CD4-positive, alpha-beta T cell treated with Interleukin-17A for 1 hour (primary cell): Measurements from ENCODE around the gene SDR42E1.
"Not testable (repeated sequence)": the region's sequence is repeated elsewhere in the genome, so short reads cannot be mapped to it uniquely, and the experiment has no call there.

ENCODE experiments used
- DNase-seq: peaks from one replicate; pipeline ENCODE4 v3.0.0-alpha.2; 2020

SDR42E1 gene

DNA sequence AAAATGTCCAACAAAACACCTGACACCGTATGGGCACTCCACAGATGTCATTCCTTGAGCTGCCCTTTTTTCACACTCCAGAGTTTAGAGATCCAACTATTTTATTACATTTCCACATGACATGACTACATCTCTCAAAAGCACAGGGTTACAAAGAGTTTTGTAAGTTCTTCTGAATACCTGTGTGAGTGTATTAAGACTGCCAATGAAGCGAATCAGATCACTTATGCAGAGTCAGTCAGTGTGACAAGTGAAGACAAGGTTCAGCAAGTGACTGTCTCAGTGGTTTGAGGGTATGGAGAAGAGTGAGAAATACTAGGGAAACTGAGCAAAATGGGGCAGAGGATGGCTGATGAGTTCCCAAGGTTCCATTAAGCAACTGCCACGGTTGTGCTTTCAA, 8.4 kb downstream of the SDR42E1 start:
- DNase-seq = no peak

DNA sequence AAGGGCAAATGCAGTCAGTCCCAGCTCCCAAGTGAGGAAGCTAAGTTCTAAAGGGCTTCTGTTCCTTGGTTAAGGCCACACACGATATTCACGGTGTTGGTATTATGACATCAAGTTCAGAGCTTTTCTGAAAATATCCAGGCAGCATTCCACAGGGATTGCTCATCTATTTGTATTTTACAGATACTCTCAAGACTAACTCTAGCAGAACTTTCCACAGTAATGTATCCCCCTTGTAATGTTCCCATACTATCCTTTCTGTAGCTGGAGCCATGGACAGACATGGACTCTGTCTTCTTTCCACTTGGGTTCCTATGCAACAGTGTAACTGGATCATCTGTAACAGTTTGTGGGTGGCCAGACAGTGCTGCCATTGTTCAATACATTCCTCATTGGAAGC, 13.5 kb downstream of the SDR42E1 start:
- DNase-seq = no peak

DNA sequence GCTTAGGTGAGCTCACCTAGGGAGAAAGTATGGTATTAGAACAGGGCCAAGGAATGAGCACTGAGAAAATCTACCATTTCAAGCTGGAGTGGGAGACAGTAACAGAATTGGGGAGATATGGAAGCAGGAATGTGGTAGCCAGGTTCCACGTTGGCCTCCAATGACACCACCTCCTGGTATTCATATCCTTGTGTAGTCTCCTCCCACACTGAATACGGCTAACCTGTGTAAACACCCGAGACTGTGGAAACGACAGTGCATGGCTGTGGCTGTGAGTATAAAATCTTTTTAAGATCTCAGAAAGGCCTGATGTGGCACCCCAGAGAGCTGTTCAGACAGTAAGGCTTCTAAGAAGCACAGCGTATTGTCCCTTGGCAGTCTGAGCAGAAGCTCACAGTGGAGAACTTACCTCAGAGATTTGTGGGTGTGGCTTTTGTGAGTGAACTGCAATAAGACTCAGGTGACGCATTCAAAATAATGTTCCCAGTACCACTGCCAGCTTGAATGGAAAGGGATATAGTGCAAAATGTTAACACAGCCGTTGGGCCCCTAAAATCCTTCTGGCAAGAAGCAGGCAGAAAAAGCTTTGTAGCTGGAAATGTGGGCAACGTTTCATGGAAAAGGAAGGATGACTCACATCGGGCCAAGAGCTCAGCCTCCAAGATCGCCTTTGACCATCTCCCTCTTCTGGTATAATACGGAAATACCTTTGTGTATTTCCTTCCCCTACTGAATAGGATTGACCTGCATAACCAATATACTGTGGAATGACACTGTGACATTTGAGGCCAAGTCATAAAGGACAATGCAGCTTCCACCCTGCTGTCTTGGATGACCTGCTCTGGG, 14.4 kb downstream of the SDR42E1 start:
- no peak for DNase-seq

DNA sequence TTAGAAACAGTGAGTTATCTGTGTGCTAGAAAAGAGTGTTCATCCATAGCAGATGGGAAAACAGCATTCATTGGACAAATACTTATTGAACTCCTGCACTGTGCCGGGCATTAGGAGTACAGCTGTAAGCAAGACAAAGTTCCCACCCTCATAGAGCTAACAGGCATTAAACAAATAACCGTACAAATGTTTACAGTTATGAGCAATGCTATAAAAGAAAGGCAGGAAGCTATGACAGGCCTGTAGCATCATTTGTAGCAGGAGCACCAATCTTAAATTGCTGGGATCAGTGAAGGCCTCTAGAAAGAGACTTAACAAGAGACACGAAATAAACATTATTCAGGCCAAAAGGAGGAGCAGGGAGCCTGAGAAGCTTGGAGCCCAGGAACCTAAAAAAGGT, 15.6 kb downstream of the SDR42E1 start:
- DNase-seq = no peak

DNA sequence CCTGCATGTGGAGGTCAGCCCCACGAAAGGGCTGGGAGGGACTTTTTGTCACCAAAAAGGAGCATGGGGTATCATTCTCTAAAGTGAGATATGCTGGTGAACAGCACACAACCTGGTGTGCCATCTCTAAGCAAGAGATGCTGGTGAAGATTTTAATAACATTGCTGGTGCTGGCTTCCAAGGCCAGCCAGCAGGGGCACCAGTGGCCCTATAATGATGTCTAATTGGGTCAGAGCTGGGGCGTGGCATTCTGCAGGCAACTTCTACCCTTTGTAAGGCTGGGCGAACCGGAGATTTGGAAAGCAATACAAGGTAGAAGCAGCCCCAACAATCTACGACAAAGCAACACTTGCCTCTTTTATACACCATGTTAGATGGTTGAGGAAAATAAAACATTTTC, 16.8 kb downstream of the SDR42E1 start:
- DNase-seq = no peak

DNA sequence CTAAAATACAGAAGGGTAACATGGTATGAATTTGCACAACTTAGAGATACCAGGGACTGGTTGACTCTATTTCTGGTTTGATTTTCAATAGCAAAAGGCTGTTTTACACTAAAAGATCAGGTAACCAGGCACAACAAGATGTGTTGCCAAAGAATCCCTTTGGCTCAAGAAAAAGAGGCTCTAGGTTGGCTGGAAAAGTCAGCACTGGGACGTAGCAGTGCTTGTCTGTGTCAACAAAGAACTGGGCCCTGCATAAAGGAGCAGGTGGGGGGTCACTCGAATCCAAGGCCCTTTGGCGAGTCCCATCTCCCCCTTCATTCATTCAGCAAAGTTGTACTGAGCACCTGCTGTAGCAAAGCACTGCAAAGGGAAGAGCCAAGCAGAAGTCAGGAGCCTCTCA, 18.4 kb downstream of the SDR42E1 start:
- DNase-seq = no peak

DNA sequence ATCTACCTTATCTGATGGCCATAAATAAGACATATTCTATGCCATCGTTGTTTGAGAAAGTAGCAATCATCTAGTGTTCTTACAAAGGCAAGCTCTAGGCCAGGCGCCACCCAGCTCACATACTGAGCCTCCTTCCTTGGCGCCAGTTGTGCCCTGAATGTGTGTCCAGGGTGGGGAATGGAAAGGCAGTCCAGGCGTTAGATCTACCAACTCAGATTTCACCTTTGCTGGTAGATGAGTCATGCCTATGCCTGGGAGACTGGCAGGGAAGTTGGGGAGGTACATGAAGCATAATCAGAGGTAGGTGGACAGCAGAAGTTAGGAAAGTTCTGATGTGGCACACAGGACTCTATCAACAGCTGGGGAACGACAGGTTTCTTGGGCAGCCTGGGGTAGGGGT, 23.6 kb downstream of the SDR42E1 start:
- DNase-seq = no peak

DNA sequence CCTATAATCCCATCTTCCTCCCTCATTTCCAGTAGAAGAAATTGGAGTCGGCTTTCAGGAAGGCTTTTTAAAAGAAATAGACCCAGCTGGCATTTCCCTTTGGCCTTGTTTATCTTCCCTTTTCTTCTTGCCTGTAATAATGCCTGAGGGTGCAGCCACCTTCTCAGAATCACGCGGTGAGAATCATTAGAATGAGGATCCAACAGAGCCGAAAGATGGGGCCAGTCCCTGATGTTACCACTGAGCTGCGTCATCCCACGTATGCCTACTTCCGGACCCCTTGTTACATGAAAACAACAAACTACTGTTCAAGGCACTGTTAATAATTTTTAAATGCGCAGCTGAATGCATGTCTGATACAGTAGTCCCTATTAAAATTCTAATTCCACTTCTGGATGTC, 24.1 kb downstream of the SDR42E1 start:
- DNase-seq = no peak

DNA sequence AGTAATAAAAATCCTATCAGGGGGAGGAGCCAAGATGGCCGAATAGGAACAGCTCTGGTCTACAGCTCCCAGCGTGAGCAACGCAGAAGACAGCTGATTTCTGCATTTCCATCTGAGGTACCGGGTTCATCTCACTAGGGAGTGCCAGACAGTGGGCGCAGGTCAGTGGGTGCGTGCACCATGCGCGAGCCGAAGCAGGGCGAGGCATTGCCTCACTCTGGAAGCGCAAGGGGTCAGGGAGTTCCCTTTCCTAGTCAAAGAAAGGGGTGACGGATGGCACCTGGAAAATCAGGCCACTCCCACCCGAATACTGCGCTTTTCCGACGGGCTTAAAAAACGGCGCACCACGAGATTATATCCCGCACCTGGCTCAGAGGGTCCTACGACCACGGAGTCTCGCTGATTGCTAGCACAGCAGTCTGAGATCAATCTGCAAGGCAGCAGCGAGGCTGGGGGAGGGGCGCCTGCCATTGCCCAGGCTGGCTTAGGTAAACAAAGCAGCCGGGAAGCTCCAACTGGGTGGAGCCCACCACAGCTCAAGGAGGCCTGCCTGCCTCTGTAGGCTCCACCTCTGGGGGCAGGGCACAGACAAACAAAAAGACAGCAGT, 33.8 kb downstream of the SDR42E1 start:
- not testable (repeated sequence) for DNase-seq

DNA sequence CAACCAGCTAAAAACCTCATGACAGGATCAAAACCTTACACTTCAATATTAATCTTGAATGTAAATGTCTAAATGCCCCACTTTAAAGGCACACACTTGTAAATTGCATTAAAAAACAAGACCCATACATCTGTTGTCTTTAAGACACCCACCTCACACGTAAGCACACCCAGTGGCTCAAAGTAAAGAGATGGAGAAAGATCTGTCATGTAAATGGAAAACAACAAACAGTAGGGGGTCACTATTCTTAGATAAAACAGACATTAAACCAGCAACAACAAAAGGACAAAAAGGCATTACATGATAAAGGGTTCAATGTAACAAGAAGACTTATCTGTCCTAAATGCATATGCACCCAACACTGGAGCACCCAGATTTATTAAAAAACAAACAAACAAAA, 35.6 kb downstream of the SDR42E1 start:
- DNase-seq = no peak

DNA sequence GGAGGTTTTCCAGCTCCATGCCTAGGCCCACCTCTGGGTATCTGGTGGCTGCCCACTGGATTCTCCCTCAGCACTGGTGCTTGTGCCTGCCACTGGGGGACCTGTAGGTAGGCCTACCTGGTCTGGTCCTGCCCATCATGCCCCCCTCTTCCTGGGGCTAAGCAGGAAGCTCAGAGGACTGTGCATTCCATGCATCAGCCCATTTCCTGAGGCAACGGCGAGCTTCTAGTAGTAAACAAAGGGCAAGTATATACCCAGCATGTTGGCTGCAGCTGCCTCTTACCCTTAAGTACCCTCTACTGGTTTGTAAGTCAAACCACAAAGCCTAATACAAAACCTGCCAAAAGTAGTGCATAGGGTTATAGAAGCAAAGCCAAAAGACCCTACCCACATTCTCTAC, 37.5 kb downstream of the SDR42E1 start:
- no peak for DNase-seq

DNA sequence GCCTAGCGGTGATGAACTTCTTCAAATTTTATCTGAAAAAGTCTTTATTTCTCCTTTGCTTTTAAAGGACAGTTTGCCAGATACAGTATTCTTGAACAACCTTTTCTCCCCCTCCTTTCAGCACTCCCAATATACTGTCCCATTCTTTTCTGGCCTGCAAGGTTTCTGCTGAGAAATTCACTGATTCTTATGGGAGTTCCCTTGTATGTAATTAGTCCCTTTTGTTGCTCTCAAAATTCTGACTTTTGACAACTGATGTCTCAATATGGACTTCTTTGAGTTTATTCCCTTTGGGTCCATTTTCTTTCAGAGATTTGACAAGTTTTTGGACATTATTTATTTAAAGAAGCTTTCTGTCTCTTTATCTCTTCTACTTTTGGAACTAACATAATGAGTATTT, 39.4 kb downstream of the SDR42E1 start:
- DNase-seq = no peak

DNA sequence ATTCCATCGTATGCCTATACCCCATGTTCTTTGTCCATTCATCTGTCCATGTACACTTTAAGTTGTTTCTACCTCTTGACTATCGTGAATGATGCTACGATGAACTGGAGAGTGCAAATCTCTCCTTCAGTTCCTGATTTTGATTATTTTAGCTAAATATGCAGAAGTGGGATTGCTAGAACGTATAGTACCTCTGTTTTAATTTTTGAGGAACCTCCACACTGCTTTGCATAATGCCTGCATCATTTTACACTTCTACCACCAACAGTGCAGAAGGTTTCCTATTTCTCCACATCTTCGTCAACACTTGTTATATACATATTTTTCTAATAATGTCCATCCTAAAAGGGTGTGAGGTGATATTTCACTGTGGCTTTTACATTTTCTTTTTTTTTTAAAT, 43.9 kb downstream of the SDR42E1 start:
- no peak for DNase-seq

DNA sequence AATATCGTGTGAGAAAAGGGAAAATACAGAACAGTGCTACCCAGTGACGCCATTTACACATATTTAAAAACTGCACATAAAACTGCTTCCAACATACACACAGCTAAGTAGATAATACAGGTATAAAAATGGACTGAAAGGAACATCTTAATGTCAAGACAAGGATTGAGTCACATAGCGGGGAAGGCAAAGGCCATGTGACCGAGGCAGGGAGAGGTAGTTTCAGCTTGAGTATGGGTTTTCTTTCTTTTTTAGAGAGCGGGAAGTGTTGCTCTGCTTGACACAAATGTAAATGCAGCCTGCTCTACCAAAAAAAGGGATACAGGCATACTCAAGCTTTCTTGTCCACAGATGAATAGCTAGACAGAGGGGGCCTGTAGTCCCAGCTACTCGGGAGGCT, 46.5 kb downstream of the SDR42E1 start:
- DNase-seq = no peak

DNA sequence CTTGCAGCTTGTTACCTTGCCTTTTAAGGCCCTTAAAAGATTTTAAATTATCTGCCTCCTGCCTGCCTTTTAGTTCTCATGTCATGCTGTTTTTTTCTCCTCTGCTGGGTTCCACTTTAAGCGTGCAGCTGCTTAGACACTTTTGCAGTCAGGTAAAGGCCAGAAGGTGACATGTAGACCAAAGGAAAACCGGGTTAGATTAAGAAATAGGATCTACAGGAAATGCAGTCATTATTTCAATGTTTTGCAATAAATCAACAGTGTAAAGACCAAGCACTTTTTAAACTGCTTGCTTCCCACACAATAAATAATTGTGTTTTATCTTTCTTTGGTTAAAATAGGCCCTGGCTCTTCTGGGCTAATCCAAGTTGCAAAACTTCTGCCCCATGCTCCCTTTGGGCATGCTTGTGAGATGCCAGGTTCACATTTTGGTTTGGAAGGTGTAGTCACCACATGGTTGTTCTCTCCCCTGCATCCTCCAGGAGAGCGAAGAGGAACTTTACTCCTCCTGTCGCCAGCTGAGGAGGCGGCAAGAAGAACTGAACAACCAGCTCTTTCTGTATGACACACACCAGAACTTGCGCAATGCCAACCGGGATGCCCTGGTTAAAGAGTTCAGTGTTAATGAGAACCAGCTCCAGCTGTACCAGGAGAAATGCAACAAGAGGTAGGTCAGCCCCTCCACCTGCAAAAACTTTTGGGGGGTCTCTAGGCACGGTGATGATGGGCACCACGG, 54.9 kb downstream of the SDR42E1 start:
- DNase-seq = no peak

DNA sequence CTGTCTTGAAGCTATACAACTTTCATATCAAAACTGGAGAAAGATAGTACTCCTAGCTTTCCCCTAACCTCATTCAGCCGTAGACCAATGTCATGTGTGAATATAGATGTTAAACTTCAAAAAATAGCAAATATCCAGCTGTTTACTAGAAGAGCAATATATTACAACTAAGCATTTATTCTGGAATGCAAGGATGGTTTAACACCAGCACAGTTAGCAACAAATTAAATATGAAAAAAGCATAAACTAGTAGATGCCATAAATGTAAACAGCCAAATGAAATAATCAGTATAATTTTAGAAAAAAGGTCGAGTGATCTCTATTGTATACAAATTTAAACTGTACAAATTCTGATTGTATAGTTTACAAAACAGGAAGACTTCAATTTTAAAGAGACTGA, 59.7 kb downstream of the SDR42E1 start:
- no peak for DNase-seq

DNA sequence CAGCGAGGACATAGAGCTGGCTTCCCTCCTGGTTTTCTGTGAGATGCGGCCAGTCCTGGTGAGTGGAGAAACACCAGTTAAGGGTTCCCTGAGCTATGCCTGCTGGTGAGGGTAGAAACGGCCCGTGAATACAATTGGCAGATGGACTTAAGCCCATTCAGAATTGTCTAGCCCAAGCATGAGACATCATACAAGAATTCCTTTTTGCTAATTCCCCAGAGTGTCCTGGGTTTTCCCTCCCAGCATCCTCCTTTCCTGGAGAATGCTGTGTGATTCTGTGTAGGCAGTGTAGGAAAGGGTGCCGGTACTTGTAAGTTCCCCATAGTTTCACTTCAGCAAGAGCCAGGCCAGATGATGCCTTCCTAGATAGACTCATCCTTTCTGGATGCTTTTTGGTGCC, 65.1 kb downstream of the SDR42E1 start:
- DNase-seq = no peak

DNA sequence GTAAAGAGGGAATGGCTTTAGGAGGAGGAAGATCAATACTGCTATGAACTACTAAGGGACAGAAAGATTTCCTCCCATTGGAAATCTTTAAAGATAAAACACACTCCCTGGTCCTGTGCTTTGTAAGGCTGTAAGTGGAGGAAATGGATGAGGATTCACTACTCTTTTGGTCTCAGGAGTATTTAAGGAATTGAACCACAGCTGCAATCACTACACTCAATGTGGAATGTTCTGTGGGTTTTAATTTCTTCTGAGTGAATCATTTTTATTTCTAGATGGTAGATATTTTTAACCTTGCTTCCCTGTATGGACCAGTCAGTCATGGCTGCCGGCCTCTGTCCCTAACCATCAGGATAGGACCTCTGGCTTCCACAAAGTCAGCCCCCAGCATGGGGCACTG, 65.6 kb downstream of the SDR42E1 start:
- no peak for DNase-seq

DNA sequence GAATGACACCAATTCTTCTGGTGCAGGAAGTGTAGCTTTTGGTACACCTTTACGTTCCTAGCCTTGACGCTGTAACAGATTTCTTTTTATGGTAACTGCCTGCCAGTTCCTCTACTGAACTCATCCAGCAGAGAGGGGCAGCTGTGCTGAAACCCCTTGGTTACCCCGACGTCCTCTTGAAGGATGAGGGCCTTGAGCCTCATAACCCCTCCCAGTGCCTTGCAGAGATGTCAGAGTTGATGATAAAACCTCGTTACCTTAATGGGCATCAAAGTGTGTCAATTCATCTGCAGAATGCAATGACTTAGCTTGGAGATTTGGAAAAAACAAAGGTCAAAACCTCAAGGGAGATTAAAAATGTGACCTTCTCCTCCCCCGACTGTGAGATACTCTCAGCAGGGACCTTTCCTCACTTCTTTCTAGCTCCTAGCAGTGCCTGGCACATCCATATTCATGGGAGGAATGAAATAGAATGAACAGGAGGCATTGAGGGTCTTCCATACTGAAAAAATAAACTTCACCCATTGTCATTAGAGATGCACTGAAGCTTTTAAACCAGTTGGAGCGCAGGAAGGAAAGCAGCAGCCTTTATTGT, 69.2 kb downstream of the SDR42E1 start:
- no peak for DNase-seq

DNA sequence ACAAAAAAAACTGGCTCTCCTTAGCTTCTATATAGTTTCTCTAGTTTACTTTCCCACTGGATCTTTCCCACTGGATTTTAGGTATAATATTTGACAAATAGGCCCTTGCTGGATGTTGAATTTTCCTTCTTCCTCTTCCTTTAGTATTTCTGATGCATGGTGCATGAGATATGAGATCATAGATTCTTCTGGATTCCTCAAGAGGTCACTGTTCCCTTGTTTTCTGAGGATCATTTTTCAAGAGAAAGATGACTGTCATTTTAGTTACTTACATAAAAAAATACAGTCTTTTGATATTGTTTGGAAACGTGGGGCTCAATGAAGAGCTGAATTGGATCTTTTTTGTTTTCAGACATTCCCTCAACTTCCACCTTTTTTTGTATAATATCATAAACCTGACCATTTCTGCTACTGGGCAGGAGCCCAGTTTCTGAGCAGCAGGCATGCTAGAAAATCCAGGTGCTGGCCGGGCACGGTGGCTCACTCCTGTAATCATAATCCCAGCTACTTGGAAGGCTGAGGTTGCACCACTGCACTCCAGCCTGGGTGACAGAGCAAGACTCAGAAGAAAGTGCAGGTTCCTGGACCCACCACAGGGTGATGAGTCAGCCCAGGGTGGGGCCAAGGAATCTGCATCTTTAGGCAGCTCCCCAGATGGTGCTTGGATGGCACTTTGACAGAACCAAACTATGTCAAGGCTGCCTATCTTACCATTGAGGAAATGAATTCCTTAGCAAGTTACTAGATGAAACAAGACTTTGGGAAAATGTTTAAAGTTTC, 70.3 kb downstream of the SDR42E1 start:
- DNase-seq = peak; percentile 13

DNA sequence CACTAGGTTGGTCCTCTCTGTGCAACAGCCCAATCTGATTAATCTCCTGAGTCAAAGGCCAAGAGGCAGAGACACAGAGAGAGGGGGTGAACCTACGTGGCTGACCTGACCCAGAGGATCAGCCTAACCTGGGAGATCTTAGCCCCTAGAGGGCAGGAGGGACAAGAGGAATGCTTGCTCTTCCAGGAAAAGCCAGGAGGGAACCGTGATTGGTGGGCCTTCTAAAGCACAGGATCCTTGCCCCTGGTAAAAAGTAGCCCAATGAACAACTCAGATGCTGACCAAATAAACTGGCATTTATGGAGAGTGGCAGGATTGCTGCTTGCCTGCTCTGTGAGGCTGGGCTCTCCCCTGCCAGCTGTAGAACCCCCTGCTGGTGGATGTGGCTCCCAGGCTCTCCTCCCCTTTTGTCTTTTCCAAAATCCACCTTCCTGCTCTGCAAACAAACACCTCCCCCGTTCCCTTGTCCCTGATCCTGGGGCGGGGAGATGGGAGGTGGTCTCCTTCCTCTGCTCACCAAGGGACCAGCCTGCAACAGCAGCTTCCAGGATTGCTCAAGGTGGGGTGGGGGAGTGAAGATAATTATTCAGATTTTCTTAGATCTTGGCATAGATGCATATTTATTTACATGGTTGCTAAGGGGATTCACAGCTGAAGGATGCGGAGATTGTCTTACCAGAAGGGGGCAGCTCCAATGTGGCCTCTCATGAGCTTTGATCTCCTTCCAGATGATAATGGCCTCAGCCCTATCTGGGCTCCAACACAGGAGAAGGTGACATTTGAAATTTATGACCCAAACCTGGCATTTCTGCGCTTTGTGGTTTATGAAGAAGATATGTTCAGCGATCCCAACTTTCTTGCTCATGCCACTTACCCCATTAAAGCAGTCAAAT, 71.9 kb downstream of the SDR42E1 start:
- no peak for DNase-seq
